ENCODE results near the gene TANK. TPM values are rescaled to one million over a fixed set of nuclear protein-coding genes. Genes with fewer than 3 reads are reported as not detected.

The TANK gene
- total RNA-seq, 1 experiment from 2014 or later = 24.5 TPM

DNA sequence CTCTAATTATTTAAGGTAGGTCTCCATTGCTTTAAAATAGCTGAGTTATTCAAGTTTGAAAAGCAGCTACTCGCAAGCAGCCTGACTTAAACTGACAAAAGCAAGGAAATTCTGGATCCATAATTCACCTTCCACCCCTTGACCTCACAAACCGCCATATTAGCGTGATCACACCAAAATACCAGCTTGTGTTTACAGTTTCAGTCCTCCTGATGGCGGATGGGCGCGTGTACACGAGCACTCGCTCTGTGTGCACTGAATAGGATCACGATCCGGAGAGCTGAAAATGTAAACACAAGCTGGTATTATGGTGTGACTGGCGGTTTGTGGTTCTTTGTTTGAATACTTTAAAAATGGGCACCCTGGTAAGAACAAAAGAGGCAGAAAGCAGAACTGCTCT is 105.6 kb downstream of the TANK start:
- Mint-ChIP-seq H3K27ac (no peak overlapping the region), H3K9me3 (no peaks in the 10 kb centered on the region), H3K36me3 (no peaks in the 10 kb centered on the region), H3K27me3 (ENCODE audit: low read depth) (no peaks in the 10 kb centered on the region), H3K4me1 (peaks cover 3% of the 10 kb centered on the region; the same call in 1 of the 2 replicates), H3K4me3 (no peak overlapping the region)
- CTCF ChIA-PET = no interaction called here
- POLR2A ChIA-PET = no interaction called here
- ATAC-seq = no peak
- DNase-seq (ENCODE audit: low spot score) = no peak
- no peak for TF ChIP-seq TEAD1 (CRISPR knock-in tag; IDR thresholded peaks at IDR 0.05)
- no peak for TF ChIP-seq FOXK1 (CRISPR knock-in tag; IDR thresholded peaks at IDR 0.05)
- TF ChIP-seq FOXJ3 (CRISPR knock-in tag; IDR thresholded peaks at IDR 0.05; ENCODE audit: borderline replicate concordance) = no peak
- TF ChIP-seq TP53 (CRISPR knock-in tag; IDR thresholded peaks at IDR 0.05) = no peak
- TF ChIP-seq SMAD4 (CRISPR knock-in tag; IDR thresholded peaks at IDR 0.05) = no peak
- TF ChIP-seq, protein P1, sequence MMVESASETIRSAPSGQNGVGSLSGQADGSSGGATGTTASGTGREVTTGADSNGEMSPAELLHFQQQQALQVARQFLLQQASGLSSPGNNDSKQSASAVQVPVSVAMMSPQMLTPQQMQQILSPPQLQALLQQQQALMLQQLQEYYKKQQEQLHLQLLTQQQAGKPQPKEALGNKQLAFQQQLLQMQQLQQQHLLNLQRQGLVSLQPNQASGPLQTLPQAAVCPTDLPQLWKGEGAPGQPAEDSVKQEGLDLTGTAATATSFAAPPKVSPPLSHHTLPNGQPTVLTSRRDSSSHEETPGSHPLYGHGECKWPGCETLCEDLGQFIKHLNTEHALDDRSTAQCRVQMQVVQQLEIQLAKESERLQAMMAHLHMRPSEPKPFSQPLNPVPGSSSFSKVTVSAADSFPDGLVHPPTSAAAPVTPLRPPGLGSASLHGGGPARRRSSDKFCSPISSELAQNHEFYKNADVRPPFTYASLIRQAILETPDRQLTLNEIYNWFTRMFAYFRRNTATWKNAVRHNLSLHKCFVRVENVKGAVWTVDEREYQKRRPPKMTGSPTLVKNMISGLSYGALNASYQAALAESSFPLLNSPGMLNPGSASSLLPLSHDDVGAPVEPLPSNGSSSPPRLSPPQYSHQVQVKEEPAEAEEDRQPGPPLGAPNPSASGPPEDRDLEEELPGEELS (CRISPR knock-in tag; IDR thresholded peaks at IDR 0.05) = no peak
- no peak for TF ChIP-seq ZBTB21 (CRISPR knock-in tag; IDR thresholded peaks at IDR 0.05; ENCODE audit: borderline replicate concordance)
- TF ChIP-seq ZNF671 (CRISPR knock-in tag; IDR thresholded peaks at IDR 0.05) = no peak
- TF ChIP-seq OVOL2 (CRISPR knock-in tag; IDR thresholded peaks at IDR 0.05; ENCODE audit: borderline replicate concordance) = no peak
- TF ChIP-seq, protein P2, sequence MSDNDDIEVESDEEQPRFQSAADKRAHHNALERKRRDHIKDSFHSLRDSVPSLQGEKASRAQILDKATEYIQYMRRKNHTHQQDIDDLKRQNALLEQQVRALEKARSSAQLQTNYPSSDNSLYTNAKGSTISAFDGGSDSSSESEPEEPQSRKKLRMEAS (CRISPR knock-in tag; IDR thresholded peaks at IDR 0.05) = no peak
- TF ChIP-seq NR3C1 (CRISPR knock-in tag; conservative IDR thresholded peaks at IDR 0.05; ENCODE audit: low read depth) = no peak
- TF ChIP-seq TCF7 (CRISPR knock-in tag; IDR thresholded peaks at IDR 0.05; ENCODE audit: low read depth) = no peak
- no peak for TF ChIP-seq IRF2 (CRISPR knock-in tag; IDR thresholded peaks at IDR 0.05; ENCODE audit: borderline replicate concordance, low read depth)
- TF ChIP-seq, protein P3, sequence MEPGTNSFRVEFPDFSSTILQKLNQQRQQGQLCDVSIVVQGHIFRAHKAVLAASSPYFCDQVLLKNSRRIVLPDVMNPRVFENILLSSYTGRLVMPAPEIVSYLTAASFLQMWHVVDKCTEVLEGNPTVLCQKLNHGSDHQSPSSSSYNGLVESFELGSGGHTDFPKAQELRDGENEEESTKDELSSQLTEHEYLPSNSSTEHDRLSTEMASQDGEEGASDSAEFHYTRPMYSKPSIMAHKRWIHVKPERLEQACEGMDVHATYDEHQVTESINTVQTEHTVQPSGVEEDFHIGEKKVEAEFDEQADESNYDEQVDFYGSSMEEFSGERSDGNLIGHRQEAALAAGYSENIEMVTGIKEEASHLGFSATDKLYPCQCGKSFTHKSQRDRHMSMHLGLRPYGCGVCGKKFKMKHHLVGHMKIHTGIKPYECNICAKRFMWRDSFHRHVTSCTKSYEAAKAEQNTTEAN (CRISPR knock-in tag; IDR thresholded peaks at IDR 0.05) = no peak

DNA sequence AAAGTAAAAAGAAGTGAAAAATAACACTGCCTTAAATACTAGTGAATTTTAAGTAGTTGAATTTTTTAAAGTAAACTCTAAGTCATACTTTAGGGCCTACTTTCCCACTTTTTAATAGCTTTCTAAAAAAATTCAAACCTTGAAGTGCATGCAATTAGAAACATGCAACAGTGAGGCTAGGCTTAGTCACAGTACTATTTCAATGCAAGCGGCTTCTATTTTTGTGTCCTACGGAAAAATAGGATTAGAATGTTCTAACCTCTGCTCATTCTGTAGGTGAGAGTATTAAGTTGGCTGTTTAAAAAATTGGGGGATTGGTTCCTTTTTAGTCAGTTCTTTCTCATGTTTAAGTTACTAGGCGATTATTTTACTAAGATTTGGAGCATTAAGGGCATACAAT is 108.9 kb downstream of the TANK start:
- H3K27me3 Mint-ChIP-seq (ENCODE audit: low read depth) = no peaks in the 10 kb centered on the region
- H3K4me1 Mint-ChIP-seq = peaks cover 3% of the 10 kb centered on the region; the same call in 1 of the 2 replicates
- H3K36me3 Mint-ChIP-seq = peaks cover 8% of the 10 kb centered on the region
- ChIA-PET POLR2A (interaction anchor here (0.5 kb wide), 1 partner anchor 260 kb away, joined by 3 read pairs; no protein-coding TSS in a partner anchor), CTCF (no interaction called here)
- DNase-seq (ENCODE audit: low spot score) (no peak), ATAC-seq (no peak)
- no peak for TF ChIP-seq ZNF138 (CRISPR knock-in tag; conservative IDR thresholded peaks at IDR 0.05)
- no peak for TF ChIP-seq KAT7 (CRISPR knock-in tag; IDR thresholded peaks at IDR 0.05; ENCODE audit: borderline replicate concordance)
- no peak for TF ChIP-seq ELF4 (CRISPR knock-in tag; IDR thresholded peaks at IDR 0.05; ENCODE audit: low read depth)
- TF ChIP-seq, protein P4, sequence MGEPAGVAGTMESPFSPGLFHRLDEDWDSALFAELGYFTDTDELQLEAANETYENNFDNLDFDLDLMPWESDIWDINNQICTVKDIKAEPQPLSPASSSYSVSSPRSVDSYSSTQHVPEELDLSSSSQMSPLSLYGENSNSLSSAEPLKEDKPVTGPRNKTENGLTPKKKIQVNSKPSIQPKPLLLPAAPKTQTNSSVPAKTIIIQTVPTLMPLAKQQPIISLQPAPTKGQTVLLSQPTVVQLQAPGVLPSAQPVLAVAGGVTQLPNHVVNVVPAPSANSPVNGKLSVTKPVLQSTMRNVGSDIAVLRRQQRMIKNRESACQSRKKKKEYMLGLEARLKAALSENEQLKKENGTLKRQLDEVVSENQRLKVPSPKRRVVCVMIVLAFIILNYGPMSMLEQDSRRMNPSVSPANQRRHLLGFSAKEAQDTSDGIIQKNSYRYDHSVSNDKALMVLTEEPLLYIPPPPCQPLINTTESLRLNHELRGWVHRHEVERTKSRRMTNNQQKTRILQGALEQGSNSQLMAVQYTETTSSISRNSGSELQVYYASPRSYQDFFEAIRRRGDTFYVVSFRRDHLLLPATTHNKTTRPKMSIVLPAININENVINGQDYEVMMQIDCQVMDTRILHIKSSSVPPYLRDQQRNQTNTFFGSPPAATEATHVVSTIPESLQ (CRISPR knock-in tag; IDR thresholded peaks at IDR 0.05) = no peak
- TF ChIP-seq HMGA2 (CRISPR knock-in tag; IDR thresholded peaks at IDR 0.05) = no peak
- no peak for TF ChIP-seq ZNF121 (CRISPR knock-in tag; IDR thresholded peaks at IDR 0.05)
- no peak for TF ChIP-seq SP1 (CRISPR knock-in tag; conservative IDR thresholded peaks at IDR 0.05)
- no peak for TF ChIP-seq JAZF1 (CRISPR knock-in tag; IDR thresholded peaks at IDR 0.05)
- TF ChIP-seq ZNF263 (CRISPR knock-in tag; IDR thresholded peaks at IDR 0.05; ENCODE audit: low read depth) = no peak
- no peak for TF ChIP-seq SMAD3 (CRISPR knock-in tag; IDR thresholded peaks at IDR 0.05; ENCODE audit: borderline replicate concordance)
- no peak for TF ChIP-seq FOXP1 (CRISPR knock-in tag; IDR thresholded peaks at IDR 0.05; ENCODE audit: borderline replicate concordance)
- no peak for TF ChIP-seq FOXK1 (CRISPR knock-in tag; IDR thresholded peaks at IDR 0.05)
- no peak for TF ChIP-seq GTF2I (CRISPR knock-in tag; conservative IDR thresholded peaks at IDR 0.05)
- TF ChIP-seq, protein P5, sequence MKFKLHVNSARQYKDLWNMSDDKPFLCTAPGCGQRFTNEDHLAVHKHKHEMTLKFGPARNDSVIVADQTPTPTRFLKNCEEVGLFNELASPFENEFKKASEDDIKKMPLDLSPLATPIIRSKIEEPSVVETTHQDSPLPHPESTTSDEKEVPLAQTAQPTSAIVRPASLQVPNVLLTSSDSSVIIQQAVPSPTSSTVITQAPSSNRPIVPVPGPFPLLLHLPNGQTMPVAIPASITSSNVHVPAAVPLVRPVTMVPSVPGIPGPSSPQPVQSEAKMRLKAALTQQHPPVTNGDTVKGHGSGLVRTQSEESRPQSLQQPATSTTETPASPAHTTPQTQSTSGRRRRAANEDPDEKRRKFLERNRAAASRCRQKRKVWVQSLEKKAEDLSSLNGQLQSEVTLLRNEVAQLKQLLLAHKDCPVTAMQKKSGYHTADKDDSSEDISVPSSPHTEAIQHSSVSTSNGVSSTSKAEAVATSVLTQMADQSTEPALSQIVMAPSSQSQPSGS (CRISPR knock-in tag; IDR thresholded peaks at IDR 0.05; ENCODE audit: borderline replicate concordance, low read depth) = no peak
- TF ChIP-seq ZNF416 (CRISPR knock-in tag; IDR thresholded peaks at IDR 0.05) = no peak
- no peak for TF ChIP-seq NFE2L1 (CRISPR knock-in tag; IDR thresholded peaks at IDR 0.05)
- TF ChIP-seq CBFB (CRISPR knock-in tag; IDR thresholded peaks at IDR 0.05; ENCODE audit: low read depth) = no peak
- peaks cover 9% of the 10 kb centered on the region for H3K9me3 Mint-ChIP-seq
- no peak overlapping the region for H3K4me3 Mint-ChIP-seq
- H3K27ac Mint-ChIP-seq = no peak overlapping the region

All from WTC11 (cell line).